ENCODE data around the gene LAMP5.

GRCh38 chr20:9496155-9496554, 18.2 kb upstream of the LAMP5 start:
- TF ChIP-seq CTCF (IDR thresholded peaks at IDR 0.05; ENCODE audit: low read depth, low read length) (no peak), EZH2phosphoT487 (IDR thresholded peaks at IDR 0.05; ENCODE audit: low read depth) (no peak)

All from OCI-LY3 (cell line).